Activated effector memory CD4-positive, alpha-beta T cell treated with anti-CD3 and anti-CD28 coated beads, Interleukin-2, amount 50 U/mL, for 16 hours (primary cell): ENCODE results near the gene RRP1.

ENCODE experiments used
- DNase-seq: peaks from one replicate; pipeline ENCODE4 v3.0.0-alpha.2; 2020

RRP1 gene

DNA sequence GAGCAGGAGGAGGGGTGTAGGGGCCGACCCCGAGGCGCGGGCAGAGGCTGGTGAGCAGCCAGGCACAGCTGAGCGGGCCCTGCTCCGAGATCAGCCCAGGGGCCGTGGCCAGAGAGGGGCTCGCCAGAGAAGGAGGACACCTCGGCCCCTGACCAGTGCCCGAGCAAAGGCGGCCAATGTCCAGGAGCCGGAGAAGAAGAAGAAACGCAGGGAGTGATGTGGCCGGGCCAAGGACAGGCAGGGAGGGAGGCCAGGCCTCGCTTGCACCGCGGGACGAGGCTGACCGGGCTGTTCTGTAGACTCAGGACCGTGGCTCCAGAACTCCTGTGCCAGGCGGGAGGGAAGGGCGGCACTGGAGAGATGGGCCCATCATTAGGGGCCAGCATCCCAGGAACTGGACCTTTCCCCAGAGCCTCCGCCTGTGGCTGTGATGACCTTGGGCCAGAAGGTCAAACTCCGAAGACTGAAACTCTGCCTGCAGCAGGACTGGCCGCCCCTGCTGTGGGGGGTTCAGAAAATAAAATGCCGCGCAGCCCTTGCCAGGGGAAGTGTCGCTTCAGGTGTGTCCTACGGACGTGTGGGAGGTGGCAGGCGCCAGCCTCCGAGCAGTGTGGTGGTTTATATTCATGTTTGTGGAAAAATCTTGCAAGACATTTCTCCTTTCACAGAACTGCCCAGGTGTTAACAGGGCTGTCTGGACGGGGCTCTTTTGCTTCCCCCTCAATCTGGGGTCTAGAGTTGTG is 14.4 kb downstream of the RRP1 start:
- no peak for DNase-seq

DNA sequence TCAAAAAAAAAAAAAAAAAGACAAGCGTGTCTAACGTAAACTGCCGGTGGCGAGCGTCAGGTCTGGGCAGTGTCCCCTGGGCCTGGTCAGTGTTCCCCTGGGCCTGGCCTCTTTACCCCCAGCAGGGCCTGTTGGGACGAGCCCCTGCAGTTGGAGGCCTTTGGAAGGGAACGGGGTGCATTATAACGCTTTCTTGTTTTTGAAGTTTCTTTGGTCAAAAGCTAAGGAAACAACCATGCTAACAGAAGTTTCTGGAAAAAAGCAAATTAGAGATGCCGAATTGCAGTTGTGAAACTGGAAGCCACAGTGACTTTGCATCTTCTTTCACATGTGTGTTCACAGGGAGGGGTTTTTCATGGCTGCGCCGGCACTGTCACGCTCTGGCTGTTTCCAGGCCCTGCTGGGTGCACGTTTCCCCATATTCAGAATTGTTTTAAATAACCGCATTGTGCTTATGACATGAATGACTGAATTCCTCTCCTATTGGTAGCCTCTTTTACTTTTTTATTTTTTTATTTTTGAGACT is 16.0 kb downstream of the RRP1 start:
- DNase-seq, result no peak

DNA sequence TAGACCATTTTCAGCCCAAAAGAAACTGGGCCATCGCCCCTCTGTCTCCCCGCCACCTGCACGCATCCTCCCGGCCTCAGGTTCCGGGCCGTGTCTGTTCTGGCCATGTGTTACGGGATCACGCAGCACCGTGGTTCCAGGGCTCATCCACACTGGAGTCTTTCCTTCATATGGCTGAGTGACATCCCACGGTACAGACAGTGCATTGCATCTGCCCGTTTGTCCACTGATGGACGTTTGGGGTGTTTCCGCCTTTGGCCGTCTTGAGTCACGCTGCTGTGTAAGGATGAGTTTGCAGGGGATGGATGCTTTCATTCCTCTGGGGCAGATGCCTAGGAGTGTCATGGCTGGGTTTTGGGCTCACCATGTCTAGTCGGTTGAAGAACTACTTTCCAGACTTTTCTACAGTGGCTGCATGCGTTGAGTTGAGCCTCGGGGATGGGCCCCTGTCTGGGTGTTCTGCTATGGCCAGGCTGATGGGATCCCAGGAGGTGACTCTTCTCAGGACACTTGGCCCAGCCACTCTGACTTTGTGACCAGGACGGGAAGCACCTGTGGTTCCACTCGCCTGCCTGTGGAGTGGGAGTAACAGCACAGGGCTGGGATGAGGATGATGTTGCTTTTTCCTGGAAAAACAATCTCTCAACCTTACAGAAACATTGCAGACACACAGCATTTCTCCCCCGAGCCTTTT is 16.8 kb downstream of the RRP1 start:
- peak; percentile 57 for DNase-seq

DNA sequence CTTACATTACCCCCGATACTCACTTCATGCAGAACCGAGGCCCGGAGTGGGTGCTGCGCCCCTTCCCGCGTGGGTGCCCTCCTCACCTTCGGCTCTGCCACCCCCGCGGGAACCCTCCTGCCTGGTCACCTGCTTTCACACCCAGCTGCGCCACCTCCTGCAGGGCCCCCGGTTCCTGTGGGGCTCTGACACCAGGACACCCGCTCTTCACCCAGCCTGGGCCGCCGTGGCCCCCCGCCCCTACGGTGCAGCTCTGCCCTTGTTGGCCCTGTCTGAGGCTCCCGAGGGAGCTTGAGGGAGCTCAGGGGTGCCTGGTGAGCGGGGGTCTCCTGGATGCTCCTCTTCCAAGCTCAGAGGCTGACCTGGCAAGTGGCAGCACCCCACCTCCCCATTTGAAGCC is 19.0 kb downstream of the RRP1 start:
- peak; percentile 59 for DNase-seq

DNA sequence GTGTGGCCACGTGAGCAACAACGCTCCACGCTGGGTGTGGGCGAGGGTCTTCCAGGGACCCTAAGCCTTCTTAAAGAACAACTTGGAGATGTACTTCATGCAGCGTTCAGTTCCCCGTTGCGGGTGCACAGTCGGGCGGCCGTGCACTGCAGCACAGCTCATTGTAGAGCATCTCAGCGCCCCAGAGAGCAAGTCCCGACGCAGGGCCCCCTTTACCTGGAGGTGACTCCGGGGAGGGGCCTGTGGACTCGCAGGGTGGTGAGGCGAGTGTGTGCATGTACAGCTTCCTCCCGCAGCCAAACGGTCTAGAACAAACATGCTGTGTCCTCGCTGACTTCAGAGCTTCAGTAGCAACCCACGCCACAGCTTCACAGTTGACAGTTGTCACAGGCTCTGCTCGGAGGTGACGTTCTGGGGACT is 19.5 kb downstream of the RRP1 start:
- DNase-seq, result peak; percentile 58

DNA sequence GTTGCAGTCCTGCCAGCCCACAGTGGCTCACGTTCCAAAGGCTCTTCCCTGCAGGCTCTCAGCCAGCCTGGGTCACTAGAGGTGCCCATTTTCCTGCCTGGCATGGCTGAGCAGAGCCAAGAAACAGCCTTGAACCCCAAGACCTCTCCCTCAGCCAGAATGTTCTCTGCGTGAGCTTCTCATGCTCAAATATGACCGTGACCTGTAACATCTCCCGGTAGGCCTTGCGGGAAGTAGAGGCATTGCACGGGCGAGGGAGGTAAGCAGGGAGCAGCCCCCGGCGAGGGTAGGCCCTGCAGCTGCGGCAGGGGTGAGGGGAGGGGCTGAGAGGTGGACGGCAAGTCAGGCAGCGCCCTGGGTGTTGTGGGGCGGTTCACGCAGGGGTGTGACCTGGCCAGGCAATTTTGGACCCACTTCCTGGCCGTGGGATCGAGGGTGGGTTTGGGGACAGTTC is 20.0 kb downstream of the RRP1 start:
- DNase-seq, result no peak

DNA sequence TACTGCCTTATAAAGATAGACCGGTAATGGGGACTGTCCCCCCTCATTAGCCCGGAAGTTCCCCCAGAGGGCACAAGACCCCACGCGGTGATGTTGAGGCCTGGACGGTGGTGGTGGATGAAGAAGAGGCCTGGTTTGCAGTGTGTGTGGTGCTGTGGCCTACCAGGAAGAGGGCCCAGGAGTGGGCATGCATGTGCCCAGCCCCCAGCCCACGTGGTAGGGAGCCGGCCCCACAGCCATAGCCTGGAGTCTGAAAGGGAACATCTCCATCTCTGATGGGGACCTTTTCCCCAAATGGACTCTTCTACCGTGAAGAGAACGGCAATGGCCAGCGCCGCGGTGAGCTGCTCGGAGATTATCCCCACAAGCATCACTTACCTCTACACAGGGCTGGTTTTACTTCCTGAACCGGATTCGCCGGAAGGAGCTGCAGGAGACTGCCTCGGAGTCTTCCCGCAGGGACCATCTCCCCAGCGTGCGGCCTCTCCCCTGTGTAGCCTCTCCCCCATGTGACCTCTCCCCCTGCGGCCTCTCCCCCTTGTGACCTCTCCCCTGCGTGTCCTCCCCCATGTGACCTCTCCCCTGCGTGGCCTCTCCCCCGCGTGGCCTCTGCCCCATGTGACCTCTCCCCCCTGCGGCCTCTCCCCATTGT is 20.6 kb downstream of the RRP1 start:
- no peak for DNase-seq

DNA sequence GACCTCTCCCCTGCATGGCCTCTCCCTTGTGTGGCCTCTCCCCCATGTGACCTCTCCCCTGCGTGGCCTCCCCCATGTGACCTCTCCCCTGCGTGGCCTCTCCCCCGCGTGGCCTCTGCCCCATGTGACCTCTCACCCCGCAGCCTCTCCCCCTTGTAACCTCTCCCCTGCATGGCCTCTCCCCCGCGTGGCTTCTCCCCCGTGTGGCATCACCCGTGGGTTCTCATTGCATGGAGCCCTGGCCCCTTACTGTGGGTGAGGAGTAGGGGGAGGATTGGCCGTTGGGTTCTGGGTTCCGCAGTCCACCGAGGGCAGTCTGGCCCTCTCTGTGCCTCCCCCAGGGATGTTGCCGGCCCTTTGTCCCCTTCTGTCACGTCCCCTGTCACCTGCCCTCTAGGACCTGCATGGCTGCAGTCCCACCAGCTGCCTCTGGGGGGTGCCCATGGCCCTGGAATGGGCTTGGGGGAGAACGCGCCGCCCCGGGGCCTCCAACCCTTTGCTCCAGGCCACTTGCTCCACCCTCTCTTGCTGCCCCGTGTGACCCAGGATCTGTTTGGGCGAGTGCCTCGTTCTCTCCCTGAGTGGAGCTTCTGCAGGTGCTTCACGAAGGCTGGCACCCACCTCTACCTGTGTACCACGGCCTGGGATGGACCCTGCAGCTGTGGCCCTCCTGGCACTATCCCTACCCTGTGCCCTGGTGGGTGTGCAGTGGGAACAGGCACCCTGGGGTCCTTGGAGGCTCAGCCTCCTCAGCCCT is 21.3 kb downstream of the RRP1 start:
- DNase-seq, result peak; percentile 95

DNA sequence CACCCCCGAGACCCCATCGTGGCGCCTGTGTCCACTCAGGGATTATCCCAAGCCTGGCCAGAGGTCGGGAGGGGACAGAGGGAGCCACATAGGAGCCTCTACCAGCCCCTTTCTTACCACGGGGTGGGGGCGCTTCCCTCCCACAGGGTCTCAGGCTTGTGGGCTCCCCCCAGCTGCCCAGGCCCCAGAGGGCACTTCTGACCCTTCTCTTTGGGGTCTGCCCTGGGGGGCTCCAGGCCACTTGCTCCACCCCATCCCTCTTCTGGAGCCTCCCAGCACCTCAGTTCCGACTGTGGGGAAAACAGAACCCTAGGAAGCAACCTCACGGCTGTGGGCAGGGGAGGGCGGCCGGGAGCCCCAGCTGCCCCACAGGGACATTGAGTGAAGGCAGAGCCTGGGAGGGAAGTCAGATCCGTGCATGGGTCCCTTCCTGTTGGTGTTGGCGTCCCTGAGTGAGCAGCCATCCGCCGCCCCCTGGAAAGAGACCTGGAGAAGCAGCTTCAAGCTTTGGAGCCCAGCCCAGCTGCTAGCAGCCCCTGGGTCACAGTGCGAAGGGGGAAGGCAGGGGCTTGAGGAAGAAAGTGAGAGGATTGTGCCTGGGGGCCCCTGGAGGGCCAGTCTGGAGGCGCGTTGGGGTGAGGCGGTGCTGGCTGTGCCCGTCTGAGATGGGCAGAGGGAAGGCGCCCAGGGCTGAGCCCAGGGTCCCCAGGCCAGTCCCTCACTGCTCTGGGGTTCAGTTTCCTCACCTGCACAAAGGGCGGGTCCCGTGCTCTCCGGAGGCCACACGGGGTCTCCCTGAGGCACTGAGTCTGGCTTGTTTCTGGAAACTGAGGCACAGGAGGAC is 22.1 kb downstream of the RRP1 start:
- no peak for DNase-seq

DNA sequence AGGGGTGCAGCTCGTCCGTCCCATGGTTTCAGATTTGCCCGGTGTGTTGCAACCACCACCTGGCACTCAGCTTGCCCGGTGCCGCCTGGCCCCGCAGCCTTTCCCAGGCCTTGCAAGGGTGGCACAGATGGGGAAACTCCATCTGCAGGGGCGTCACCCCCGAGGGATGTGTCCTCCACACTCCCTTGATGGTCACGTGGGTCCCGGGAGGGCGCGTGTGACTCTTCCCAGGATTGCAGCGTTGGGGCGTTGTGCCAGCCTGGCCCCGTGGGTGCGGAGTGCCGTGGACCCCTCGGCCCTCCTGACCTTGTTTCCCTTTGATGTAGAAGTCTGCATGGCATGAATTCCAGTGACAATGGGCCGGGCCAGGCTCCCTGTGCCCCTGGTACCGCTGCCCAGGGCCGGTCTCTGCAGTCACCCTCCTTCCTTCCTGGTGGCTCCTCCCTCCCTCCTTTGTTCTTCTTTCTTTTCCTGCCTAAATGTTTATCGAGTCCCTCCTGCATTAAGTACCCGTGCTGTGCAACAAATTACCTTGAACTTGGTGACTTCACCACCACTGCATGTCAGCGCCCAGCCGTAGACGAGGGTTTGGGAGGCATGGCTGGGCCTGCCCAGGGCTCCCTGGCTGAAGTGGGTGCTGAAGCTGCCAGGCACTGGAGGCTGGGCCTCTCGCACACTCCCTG is 22.9 kb downstream of the RRP1 start:
- DNase-seq, result no peak

DNA sequence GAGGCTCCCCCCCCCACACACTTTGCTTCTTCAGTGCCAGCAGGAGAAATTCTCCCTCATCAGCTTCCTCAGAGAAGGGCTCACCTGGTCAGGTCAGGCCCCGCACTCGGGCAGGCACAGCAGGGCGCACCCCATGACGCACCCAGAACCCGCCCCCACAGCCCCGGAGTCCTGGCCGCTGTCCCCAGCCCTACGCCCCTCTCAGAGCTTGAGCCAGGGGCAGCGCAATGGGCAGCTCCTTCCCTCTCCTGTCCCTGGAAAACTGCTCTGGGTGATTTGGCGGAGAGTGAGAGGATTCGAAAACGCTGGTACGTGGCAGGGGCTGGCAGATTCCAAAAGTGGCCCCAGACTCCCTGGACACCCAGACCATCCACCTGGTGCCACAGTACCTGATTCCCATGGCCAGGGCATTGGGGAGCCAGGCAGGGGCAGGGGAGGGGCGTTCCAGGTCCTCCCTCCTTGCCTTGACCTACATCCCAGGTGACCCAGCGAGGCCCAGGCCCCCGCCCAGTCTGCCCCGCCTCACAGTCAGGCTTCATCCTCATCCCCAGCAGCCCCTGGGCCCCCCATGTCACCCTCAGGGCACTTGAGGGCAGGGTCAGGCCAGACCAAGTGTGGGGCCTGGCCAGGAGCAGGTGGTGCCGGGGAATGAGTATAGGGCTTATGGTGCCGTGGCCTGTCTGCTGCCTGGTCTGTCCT is 23.7 kb downstream of the RRP1 start:
- no peak for DNase-seq

DNA sequence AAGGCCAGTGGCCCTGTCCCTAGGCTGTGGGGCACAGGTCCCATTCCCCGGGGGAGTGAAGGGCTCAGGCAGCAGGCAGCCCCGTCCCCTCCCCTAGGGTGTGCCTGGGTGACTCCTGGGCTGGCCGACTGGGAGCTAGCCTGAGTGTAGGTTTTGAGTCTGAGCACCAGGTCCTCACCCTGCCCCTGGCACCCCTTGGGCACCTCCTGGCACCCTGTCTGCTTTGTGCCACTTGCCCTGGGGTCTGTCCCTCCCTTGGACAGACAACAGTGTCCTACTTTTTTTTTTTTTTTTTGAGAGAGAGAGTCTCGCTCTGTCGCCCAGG is 24.2 kb downstream of the RRP1 start:
- no peak for DNase-seq

DNA sequence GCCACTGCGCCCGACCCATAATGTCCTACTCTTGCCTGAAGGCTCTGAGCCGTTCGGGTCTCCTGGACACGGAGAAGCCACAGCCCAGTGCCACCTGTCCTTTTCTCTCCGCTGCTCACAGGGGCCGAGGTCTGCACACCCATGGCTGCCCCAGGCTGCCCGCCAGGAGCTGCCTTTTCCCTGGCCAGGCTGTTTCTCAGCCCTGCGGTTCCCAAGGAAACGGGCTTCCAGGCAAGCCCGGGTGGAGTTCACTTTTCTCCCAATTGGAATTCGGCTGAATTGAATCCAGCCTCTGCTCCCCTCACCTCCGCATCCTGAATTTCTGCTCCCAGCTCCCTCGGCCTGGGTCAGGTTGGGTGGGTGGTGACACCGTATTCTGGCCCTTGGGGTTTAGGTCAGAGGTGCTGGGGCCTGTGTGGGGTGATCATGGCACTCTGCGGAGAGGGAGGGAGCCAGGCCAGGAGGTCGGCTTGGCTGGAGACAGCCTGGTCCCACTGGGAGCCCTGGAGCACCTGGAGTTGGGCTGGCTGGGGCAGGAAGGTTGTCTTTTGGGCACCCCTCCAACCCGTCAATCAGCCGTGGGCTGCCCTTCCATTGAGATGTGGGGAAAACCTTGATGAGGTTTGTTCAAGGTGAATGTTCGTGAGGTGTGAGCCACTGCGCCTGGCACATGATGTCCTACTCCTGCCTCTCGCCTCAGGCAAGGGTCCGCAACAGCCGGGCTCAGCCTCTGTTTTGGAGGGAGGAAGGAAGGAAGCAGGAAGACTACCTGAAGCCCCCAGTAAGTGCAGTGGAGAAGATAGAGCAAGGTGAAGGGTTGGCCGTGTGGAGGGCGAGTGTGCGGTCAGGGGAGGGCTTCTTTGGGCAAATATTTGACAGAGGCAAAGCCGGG is 25.1 kb downstream of the RRP1 start:
- DNase-seq, result no peak

DNA sequence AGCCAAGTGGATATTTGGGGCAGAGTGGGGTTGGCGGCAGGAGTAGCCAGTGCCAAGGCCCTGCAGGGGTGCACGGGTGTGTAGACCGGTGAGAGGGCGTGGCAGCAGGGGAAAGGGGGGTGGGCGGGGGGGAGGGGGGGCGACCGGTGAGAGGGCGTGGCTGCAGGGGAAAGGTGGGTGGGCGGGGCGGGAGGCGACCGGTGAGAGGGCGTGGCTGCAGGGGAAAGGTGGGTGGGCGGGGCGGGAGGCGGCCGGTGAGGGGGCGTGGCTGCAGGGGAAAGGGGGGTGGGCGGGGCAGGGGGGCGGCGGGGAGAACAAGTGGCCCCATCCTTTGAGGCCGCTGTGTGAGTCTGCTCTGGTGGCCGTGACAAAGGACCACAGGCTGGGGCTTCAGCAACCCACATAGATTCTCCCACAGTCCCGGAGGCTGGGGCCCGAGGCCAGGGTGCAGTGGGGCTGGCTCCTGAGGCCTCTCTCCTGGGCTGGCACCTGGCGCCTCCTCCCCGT is 25.8 kb downstream of the RRP1 start:
- no peak for DNase-seq

DNA sequence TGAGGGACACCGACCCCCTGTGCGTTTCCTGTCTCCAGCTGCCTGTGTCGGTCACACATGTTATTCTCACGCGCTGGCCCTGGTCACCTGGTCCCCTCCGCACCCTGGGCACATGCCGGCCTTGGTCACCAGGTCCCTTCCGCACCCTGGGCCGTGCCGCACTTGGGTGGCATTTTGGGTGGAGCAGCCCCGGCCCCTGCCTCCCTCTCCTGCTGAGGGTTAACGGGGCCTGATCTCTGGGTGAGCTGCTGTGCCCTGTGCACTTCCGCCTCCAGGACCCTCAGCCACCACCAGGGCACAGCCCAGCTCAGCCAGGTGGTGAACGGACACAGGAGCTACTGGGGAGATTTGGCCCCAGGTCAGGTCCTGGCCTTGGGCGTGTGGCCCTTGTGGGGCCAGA is 26.6 kb downstream of the RRP1 start:
- DNase-seq, result no peak

DNA sequence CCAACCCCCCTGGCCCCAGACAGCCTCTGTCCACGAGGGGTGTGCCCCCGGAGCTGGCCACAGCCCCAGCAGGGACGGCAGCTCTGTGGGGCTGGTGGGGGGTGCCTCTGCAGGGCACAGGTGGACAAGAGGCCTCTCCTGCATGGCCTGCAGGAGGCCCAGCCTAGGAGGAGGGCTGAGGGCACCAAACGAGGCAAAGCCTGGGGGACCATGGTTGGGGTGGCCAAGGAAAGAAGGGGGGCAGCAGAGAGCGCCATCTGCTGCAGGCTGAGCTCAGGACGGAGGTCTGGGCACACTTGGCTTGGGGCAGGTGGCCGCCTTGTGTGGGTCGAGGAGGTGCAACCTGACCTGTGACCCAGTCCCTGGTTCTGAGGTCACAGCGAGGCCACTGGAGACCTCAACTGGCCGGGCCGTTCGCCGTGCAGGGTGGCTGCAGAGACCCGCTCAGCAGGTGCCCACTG is 27.3 kb downstream of the RRP1 start:
- no peak for DNase-seq

DNA sequence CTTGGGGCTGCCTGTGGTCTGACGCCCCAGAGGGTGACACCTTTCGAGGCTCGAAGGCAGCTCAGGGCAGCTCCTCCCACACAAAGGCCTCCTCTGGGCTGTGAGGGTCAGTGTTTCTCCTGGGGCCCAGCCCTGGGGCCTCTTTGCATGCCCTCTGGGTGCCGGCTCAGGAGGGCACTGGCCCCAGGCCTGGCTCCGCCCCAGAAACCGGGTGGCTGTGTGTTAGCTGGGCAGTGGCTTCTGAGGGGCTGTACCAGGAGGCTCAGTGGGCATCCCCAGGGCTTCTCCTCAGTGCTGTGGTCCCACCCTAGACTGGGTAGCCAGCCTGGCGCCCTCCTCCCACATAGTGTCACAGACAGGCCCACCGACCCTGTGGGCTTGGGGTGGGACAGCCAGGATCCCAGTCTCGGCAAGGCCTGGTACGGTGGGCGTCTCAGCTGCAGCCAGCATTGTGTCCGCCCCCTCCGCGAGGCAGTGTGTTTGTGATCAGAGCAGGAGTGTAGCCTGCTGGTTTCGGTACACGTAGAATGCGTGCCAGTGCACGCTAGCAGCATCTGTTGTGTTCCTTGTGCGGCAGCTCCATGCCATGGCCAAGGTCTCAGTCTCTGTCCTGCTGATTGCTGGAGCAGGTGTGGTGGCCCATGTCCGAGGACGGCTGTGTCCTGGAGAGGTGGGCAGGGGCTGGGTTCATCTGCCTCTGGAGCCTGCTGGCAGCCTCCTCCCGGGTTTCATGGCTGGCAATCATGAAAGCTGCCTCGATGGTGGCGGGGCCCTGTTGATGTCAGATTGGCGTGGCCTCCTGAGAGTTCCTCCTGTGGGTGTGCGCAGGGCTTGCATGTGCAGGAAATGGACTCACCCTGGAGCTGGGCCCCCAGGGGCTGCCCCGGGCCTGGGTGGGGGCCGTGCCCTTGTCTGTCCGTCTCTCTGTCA is 28.0 kb downstream of the RRP1 start:
- no peak for DNase-seq

DNA sequence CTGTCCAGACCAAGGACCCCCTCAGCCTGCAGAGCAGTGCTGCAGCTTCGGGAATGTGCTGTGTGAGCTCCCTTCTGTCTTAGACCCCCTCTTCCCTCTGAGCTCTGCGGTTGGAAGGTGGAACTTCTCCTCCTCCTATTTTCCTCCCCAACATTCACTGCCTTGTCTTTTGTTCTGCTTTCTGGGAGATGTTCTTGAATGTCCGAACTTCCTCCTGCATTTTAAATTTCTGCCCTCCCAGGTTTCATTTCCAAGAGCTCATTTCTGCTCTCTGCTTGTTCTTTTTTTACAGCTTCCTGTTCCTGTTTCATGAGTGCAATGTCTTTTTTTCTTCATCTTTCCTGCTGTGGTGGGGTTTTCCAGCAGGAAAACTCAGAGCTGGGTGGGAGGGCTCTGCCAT is 29.3 kb downstream of the RRP1 start:
- DNase-seq, result no peak
